Cerebellar nuclear complex (tissue), 1 donor: ENCODE data around the gene SERPINA6.
"Not testable (repeated sequence)": the region's sequence is repeated elsewhere in the genome, so short reads cannot be mapped to it uniquely, and the experiment has no call there.

Source experiments
- DNase-seq, 2 experiments: peaks; one replicate each; lab custom pipeline; 2025; lab: John Stamatoyannopoulos, UW

The SERPINA6 gene

DNA sequence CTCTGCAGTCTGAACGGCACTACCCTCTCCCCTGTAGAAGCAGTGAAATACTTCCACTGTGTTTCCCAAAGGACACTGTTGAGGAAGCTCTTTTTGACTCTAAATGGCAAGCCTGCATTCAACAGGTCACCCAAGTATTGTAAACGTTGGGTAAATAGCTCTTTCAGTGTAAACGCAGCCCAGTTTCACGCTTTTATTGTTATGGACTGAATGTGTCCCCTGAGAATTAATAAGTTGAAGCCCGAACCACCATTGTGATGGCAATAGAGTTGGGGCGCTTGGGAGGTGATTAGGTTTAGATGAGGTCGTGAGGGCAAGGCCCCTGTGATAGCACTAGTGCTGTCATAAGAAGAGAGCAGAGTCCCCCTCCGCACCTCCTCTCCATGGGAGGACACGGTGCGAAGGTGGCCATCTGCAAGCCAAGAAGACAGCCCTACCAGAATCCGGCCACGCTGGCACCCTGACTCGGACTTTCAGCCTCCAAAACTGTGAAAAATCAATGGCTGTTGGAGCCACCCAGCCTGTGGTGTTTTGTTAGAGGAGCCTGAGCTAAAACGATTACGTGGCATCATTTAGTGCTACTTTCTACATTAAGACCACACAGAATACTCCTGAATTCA lies 31.1 kb downstream of the SERPINA6 start:
- no peak for DNase-seq

DNA sequence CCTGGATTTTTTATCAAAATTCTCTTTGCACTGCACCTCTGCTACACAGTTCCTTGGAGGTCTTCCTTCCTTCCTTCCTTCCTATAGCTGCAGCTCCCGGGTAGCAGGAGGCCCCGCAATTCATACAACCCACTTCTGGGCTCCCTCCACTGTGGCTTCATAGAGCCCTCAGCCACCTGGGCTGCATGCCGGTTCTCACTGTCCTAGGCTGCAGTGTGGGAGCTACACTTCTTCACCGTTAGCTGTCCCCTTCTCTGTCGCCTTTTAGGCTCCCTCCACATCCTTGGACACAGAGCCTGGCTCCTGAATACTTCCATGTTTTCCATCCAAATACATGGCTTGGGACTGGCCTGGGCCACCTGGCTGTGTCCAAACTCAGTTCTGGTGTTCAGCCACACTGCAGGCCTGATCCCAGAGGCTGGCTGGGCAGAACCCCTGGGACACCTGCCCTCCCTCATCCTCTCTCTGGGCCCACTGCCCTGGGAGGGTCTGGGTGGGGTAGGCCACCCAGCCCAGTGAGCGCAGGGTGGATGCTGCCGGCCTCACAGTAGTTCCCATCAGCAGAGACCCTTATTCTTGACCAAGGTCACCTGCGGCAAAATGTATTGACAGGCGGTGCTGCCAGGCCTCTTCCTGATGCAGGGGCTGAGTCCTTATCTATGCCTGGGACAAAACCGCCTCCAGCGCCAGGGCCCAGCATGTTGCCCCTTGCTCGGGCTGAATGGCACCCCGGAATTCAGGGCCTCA lies 31.8 kb downstream of the SERPINA6 start:
- DNase-seq, result no peak

DNA sequence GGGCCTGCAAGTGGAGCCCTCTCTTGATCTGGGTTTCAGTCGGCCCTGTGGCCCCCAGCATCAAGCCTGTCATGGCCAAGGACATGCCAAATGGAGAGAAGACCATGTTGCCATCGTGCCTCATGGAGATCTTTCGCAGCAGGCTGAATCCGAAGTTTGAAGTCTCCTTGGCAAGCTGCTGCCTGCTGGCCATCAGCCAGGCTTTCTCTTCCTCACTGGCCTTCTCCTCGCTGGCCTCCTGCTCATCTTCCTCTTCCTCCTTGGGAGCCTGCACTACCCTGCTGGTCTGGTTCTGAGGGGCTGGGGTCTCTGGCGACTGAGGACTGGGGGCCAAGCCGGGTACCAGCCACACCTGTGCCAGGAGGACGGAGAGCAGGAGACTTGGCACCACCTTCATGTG lies 32.9 kb downstream of the SERPINA6 start:
- DNase-seq, result no peak

DNA sequence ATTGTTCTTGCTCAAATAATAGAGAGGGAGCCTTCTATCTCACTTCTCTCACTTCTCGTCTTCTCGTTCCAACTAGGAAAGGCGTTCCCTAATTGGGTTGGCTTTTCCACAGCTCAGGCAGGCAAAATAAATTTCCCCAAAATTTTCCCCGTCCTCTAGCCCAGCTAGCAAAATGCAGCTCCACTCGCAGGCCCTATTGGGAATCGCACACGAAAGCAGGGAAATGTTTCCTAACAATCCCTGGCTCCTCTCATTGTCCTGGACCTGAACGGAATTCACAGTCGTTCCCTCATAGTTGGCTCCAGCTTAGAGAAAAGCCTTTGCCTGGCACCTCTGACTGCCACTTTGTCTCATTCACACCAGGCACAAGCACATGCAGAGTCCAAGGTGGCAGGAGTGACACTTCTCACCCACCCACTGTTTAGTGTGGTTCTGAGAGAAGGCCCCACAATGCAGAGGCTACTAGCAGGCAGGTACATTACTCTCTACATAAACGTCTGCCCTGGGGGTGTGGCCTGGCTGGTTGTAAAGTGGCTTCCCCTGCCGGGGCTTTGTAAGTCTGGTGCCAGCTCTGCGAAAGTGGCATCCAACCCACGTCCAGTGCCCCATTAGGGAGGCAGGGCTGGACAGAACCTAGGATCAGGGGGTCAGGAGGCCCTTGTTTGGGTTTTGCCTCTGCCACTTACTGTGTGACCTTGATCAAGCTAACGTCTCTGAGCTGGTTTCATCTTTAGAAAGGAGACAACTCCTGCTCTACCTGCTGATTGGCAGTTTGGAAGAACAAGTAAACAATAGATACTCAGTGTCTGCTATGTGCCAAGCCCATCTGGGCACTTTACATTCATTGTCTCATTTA lies 34.3 kb downstream of the SERPINA6 start:
- DNase-seq, result no peak

DNA sequence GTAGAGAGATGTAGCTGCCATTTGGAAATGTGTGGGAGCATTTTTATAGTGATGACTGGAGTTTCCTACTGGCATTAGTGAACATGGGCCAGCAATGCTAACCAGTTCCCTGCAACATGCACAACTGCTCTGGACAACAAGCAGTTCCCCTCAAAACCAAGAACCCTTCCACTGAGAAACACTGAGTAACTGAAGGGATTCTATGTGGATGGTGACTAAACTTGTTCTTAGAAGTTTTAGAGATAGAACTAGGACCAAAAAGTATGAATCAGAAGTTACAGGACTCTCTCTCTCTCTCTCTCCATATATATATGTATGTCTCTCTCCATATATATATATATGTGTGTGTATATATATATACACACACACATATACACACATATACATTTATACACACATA lies 38.0 kb downstream of the SERPINA6 start:
- no peak for DNase-seq

DNA sequence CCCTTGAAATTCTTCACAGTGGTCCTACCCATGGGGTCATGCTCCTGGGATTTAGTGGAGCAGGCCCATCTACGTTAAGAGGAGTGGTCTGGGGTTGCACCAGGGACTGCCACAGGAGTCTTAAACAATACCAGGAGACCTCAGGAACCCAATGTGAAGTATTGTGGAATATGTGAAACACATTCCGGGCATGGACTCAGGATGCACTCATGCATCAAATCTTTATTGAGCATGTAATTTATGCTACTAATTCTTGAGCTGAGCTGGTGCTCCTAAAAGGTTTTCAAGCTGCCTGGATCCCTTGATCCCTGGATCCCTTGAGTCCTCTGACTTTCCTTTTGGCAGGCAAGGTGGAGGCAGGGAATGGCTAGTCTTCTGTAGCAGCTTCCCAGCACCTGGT lies 38.9 kb downstream of the SERPINA6 start:
- DNase-seq, result no peak

DNA sequence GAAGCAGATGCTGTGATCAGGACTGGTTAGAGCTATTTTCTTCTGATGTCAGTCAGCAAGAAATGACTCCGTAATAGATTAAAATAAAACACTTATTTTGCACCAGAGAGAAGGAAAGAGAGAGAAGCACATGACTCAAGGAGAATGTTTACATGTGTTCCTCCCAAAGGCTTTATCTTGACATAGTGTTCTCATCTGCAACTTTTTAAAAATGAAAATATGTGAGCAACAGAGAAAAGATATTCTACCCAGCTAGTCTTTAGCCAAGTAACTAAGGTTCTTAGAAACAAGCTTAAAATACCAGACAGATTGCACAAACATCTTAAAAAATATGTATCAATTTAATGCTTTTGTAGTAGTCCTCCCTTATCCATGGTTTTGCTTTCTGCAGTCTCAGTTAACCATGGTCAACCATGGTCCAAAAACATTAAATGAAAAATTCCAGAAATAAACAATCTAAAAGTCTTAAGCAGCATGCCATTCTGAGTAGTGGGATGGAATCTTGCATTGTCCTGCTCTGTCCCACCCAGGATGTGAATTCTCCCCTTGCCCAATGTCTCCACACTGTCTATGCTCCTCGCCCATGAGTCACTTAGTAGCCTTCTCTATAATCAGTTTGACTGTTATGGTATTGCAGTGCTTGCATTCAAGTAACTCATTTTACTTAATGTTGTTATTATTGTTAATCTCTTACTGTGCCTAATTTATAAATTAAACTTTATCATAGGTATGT lies 40.0 kb downstream of the SERPINA6 start:
- no peak for DNase-seq

DNA sequence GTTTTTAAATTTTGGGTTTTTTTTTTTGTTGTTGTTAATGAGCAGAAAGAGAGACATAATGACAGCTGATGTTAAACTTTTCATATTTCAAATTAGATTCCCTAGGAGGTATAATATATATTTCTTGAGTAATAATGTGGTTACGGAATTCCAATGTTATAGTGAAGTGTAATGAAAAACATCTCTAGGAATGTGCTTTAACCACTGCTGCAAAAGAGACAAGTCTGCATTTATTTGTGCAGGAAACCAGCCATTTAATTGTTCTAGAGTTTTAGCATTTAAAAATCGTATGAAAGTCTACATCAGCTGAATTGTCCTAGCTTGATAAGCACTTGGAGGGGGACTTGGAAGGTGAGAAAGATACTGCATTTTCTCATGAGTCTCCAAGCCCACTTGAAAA lies 44.4 kb downstream of the SERPINA6 start:
- no peak for DNase-seq

DNA sequence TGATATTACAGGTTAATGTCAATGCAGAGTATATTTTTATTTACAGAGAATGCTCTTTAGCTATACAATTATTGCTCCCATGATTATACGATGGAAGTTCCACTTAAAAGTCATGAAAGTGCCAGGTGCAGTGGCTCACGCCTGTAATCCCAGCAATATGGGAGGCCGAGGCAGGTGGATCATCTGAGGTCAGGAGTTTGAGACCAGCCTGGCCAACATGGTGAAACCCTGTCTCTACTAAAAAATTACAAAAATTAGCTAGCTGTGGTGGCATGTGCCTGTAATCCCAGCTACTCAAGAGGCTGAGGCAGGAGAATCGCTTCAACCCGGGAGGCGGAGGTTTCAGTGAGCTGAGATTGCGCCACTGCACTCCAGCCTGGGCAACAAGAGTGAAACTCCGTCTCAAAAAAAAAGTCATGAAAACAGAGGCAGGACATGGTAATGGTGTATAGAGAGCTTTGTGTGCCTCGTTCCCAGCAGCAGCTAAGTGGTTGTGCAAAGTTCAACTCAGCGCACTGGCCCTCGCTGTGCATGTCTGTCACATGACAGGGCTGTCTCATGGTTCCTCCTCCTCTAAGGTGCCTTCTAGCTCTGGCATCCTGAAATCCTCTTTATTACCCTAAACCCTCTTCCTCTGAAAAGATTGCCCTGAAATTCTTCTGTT lies 46.1 kb downstream of the SERPINA6 start:
- not testable (repeated sequence) for DNase-seq

DNA sequence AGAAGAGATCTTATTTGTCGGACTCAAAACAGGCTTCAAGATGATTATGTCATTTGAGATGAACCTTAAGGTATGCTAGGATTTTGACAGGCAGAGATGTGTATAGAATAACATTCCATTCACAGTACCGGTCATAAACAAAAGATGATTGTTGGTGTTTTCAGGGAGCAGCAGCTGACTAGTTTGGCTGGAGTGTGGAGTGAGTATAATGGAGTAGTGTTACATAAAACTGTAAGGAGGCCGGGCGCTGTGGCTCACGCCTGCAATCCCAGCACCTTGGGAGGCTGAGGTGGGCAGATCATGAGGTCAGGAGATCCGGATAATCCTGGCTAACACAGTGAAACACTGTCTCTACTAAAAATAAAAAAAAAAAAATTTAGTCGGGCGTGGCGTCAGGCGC lies 54.0 kb downstream of the SERPINA6 start:
- no peak for DNase-seq

DNA sequence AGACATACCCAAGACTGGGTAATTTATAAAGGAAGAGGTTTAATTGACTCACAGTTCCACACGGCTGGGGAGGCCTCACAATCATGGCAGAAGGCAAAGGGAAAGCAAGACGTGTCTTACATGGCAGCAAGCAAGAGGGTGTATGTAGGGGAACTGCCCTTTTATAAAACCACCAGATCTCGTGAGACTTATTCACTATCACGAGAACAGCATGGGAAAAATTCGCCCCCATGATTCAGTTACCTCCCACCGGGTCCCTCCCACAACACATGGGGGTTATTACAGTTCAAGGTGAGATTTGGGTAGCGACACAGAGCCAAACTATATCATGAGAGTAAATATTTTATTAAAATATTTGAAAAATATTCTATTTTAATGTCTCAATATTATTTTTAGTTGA lies 54.6 kb downstream of the SERPINA6 start:
- DNase-seq, result not testable (repeated sequence)

DNA sequence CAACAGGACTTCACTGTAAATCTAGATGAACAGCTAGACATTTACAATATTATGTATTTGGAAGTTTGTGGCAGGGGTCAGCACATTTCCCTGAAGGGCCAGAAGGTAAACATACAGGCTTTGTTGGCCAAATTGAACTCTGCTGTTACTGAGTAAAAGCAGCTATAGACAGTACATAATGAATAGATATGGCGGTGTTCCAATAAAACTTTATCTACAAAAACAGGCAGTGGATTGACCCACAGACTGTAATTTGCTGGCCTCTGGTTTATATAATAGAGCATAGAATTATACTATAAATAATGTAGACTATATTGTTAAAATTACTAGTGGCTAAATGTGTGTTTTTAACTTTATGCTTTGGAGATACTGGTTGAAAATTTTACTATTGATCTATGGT lies 55.8 kb downstream of the SERPINA6 start:
- no peak for DNase-seq

DNA sequence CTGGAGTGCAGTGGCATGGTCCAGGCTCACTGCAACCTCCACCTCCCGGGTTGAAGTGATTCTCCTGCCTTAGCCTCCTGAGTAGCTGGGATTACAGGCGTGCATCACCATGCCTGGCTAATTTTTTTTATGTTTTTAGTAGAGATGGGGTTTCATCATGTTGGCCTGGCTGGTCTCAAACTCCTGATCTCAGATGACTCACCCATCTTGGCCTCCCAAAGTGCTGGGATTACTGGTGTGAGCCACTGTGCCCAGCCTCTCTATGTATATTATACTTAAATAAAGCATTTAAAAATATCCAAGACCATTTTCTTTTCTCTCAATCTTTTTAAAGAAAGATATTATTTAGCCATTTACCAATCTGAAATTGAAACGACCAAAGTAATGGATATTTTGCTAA lies 58.9 kb downstream of the SERPINA6 start:
- not testable (repeated sequence) for DNase-seq
